K562 (cell line): ENCODE data around the gene WDR45B. TPM values are rescaled to one million over a fixed set of nuclear protein-coding genes. Genes with fewer than 3 reads are reported as not detected.

Experiments used
- ATAC-seq: fragments of 200-7000 bp; cut with Tn5 transposase; 3 replicates; pipeline ENCODE4 v1.9.1; 2020; ENCODE audit warnings: moderate library complexity
- BruUV-seq: library from RNA; stranded (reverse); fragments of 400-500 nt; replicated peaks from 2 replicates; lab custom pipeline; 2021; lab: Mats Ljungman, UMichigan
- CTCF ChIA-PET: fragments of 300-600 bp; formaldehyde crosslinking; extraction: SDS; loops from one replicate; lab custom pipeline; 2021; ENCODE audit warnings: low intra/inter-chr PET ratio; lab: Yijun Ruan, JAX
- POLR2A ChIA-PET: fragments of 300-600, 350-650 bp; sonication (Branson Sonifier 250); formaldehyde crosslinking; extraction: SDS; loops from one replicate; lab custom pipeline; 2021; ENCODE audit warnings: antibody characterized with exemption, inconsistent platforms; lab: Yijun Ruan, JAX
- DNase-seq, 4 experiments: peaks; one replicate each; pipeline versions ENCODE4 v3.0.0 to v3.0.0-alpha.2; 2011 to 2018; ENCODE audit warnings: low spot score in 3 of 4, mixed read lengths in 3 of 4; ENCODE audit errors: extremely low read depth in 1 of 4
- FAIRE-seq: peaks from 2 replicates; lab custom pipeline; 2011; peaks lifted over from hg19 to GRCh38; lab: Jason Lieb, UNC
- H2AFZ ChIP-seq: 2 replicates; pipeline ENCODE4 v1.6.0; 2011; ENCODE audit warnings: low read depth, low read length, control low read depth, inconsistent platforms
- H3K27ac ChIP-seq: fragments of 200-600 bp; 3 replicates; pipeline ENCODE4 v1.8.0; 2011; ENCODE audit warnings: low read depth, mild to moderate bottlenecking, control low read depth, inconsistent platforms, low read length, moderate library complexity, mixed read lengths; ENCODE audit errors: extremely low read depth
- H3K27me3 ChIP-seq, 2 experiments: fragments of 300-600 bp in 1 of 2; 2 replicates in 1 of 2; 3 replicates in 1 of 2; pipeline versions ENCODE4 v1.6.0 to v1.8.0; 2011; ENCODE audit warnings: inconsistent platforms in 2 of 2, low read length in 2 of 2, mild to moderate bottlenecking in 1 of 2, mixed read lengths in 1 of 2, moderate library complexity in 1 of 2; ENCODE audit not compliant: control insufficient read depth in 2 of 2, insufficient read depth in 2 of 2
- H3K36me3 ChIP-seq: fragments of 300-600 bp; 3 replicates; pipeline ENCODE4 v1.8.0; 2011; ENCODE audit warnings: mild to moderate bottlenecking, low read length, inconsistent platforms; ENCODE audit not compliant: control insufficient read depth, insufficient read depth
- H3K4me1 ChIP-seq, 2 experiments: fragments of 200-600 bp in 1 of 2; replicated peaks in 1 of 2; 2 replicates in 1 of 2; 3 replicates in 1 of 2; pipeline versions ENCODE4 v1.5.1 to v1.8.0; 2011; ENCODE audit warnings: inconsistent platforms in 2 of 2, low read length in 2 of 2, mild to moderate bottlenecking in 1 of 2, mixed read lengths in 1 of 2, moderate library complexity in 1 of 2; ENCODE audit not compliant: control insufficient read depth in 2 of 2, insufficient read depth in 2 of 2
- H3K4me2 ChIP-seq: 2 replicates; pipeline ENCODE4 v1.6.1; 2011; ENCODE audit warnings: low read length, control low read depth, inconsistent platforms, mixed read lengths; ENCODE audit not compliant: insufficient read depth
- H3K4me3 ChIP-seq: fragments of 200-600 bp; sonication (generic), shearing (Covaris generic); 2 replicates; pipeline ENCODE4 v1.5.1; 2016; ENCODE audit warnings: control low read depth, inconsistent platforms
- H3K79me2 ChIP-seq: fragments of 200-600 bp; 3 replicates; pipeline ENCODE4 v1.8.0; 2011; ENCODE audit warnings: low read length, inconsistent platforms; ENCODE audit not compliant: control insufficient read depth, insufficient read depth
- H3K9ac ChIP-seq, 2 experiments: 2 replicates each; pipeline versions ENCODE4 v1.6.0 to v1.6.1; 2011; ENCODE audit warnings: low read depth in 2 of 2, low read length in 2 of 2, control low read depth in 1 of 2, inconsistent platforms in 1 of 2, mild to moderate bottlenecking in 1 of 2, mixed read lengths in 1 of 2; ENCODE audit not compliant: insufficient read depth in 1 of 2
- H3K9me1 ChIP-seq: one replicate; pipeline ENCODE4 v1.6.0; 2011; ENCODE audit warnings: inconsistent platforms, mild to moderate bottlenecking, low read length, moderate library complexity; ENCODE audit not compliant: control insufficient read depth, insufficient read depth
- H3K9me3 ChIP-seq: replicated peaks from 2 replicates; pipeline ENCODE4 v1.5.1; 2011; ENCODE audit warnings: low read depth, low read length, inconsistent platforms; ENCODE audit not compliant: control insufficient read depth, insufficient read depth
- H4K20me1 ChIP-seq: replicated peaks from 2 replicates; pipeline ENCODE4 v1.6.1; 2011; ENCODE audit warnings: low read length, inconsistent platforms, mixed read lengths; ENCODE audit not compliant: control insufficient read depth, insufficient read depth
- MTA2 ChIP-seq: fragments of 450-650 bp; IDR thresholded peaks from 2 replicates; pipeline ENCODE4 v1.6.1; 2016; ENCODE audit warnings: low read depth
- POLR3A ChIP-seq: IDR thresholded peaks from 2 replicates; pipeline ENCODE4 v1.6.1; 2011; ENCODE audit warnings: borderline replicate concordance, mild to moderate bottlenecking, moderate library complexity; ENCODE audit not compliant: insufficient read length, insufficient read depth; ENCODE audit errors: extremely low read depth
- ZBTB17 ChIP-seq: fragments of 450-650 bp; formaldehyde crosslinking; IDR thresholded peaks from 2 replicates; pipeline ENCODE4 v1.4.0; 2020; ENCODE audit warnings: mild to moderate bottlenecking
- ZEB2 ChIP-seq: fragments of 450-650 bp; IDR thresholded peaks from 2 replicates; pipeline ENCODE4 v1.6.1; 2016
- ZKSCAN8 ChIP-seq: fragments of 200-800 bp; sonication (Bioruptor generic); IDR thresholded peaks from 2 replicates; pipeline ENCODE4 v1.6.1; 2016; ENCODE audit warnings: missing genetic modification characterization, missing compliant biosample characterization
- ZNF324 ChIP-seq: fragments of 250-450 bp; sonication (Bioruptor Pico); IDR thresholded peaks from 2 replicates; pipeline ENCODE4 v1.4.0; 2020; ENCODE audit warnings: mild to moderate bottlenecking
- WGBS: fragments of 100-300 bp; shearing (Covaris generic); methylation state at CpG from one replicate; pipeline ENCODE4 v1.1.6; 2016; ENCODE audit warnings: low coverage, mixed read lengths; ENCODE audit not compliant: insufficient coverage; ENCODE audit errors: missing lambda C conversion rate; 5-methylcytosine and 5-hydroxymethylcytosine counted together
- in situ Hi-C: fragments of 300-500 bp; cut with MboI; formaldehyde crosslinking; loops from 4 replicates; pipeline ENCODE4 v1.15.0; 2018; ENCODE audit warnings: inconsistent platforms, mixed read lengths
- intact Hi-C: fragments of 100-400 bp; cut with micrococcal nuclease; formaldehyde crosslinking; loops from 2 replicates; pipeline ENCODE4 v1.14.2; 2022
- polyA plus RNA-seq, 8 experiments: library from polyadenylated mRNA; depleted of rRNA in 4 of 8; stranded (reverse) in 5 of 8; unstranded in 3 of 8; fragments of >200 nt; fragmentation: Nextera tagmentation in 2 of 8; fragmentation: Illumina TruSeq in 1 of 8; extraction: Ambion mirVana in 2 of 8; extraction: Trizol in 1 of 8; gene quantifications; 2 replicates each; pipeline versions ENCODE4 v1.2.1 to v1.2.3, GENCODE V29; 2011 to 2014; ENCODE audit warnings: inconsistent platforms in 1 of 8, missing spikeins in 1 of 8
- total RNA-seq, 7 experiments: library from RNA; depleted of rRNA in 6 of 7; stranded (reverse); fragments of >200 nt in 6 of 7; fragmentation: Illumina TruSeq in 2 of 7; extraction: Trizol in 2 of 7; gene quantifications; 2 replicates each; pipeline versions ENCODE4 v1.2.1 to v1.2.3, GENCODE V29; 2011 to 2021; ENCODE audit warnings: low replicate concordance in 1 of 7
- TF ChIP-seq, protein P1 (sequence below): fragments of 250-450 bp; sonication (Bioruptor Pico); IDR thresholded peaks from 2 replicates; pipeline ENCODE4 v1.4.0; 2020; ENCODE audit warnings: mild to moderate bottlenecking, moderate library complexity, borderline replicate concordance
- TF ChIP-seq, protein P2 (sequence below): fragments of 450-650 bp; IDR thresholded peaks from 2 replicates; pipeline ENCODE4 v1.6.1; 2014; ENCODE audit warnings: low read depth, mild to moderate bottlenecking, moderate library complexity, borderline replicate concordance

The WDR45B gene
- total and polyA plus RNA-seq, 9 of the 15 experiments (the other 6 are each of a cell fraction or from before 2014, with no cell fraction given): 0.72 to 74.4 (median 35.9) TPM

DNA sequence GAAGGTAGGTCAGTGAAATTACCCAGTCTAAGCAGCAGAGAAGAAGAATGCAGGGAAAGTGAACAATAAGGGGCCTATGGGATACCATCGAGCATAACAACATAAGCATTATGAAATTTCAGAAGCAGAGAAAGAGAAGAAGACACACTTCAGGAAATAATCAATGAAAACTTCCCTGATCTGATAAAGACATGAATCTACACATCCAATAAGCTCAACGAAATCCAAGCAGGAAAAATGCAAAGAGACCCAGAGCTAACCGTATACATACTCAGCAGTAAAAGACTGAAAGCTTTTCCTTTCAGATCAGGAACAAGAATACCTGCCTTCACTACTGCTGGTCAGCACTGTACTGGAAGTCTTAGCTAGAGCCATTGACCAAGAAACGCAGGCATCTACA, 38.6 kb downstream of the WDR45B start (continued):
- TF ChIP-seq, protein P1, sequence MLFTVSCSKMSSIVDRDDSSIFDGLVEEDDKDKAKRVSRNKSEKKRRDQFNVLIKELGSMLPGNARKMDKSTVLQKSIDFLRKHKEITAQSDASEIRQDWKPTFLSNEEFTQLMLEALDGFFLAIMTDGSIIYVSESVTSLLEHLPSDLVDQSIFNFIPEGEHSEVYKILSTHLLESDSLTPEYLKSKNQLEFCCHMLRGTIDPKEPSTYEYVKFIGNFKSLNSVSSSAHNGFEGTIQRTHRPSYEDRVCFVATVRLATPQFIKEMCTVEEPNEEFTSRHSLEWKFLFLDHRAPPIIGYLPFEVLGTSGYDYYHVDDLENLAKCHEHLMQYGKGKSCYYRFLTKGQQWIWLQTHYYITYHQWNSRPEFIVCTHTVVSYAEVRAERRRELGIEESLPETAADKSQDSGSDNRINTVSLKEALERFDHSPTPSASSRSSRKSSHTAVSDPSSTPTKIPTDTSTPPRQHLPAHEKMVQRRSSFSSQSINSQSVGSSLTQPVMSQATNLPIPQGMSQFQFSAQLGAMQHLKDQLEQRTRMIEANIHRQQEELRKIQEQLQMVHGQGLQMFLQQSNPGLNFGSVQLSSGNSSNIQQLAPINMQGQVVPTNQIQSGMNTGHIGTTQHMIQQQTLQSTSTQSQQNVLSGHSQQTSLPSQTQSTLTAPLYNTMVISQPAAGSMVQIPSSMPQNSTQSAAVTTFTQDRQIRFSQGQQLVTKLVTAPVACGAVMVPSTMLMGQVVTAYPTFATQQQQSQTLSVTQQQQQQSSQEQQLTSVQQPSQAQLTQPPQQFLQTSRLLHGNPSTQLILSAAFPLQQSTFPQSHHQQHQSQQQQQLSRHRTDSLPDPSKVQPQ (CRISPR knock-in tag): no peak
- no peak for TF ChIP-seq POLR3A
- TF ChIP-seq MTA2: no peak
- no peak for TF ChIP-seq ZBTB17 (CRISPR knock-in tag)
- TF ChIP-seq, all 486 proteins: peak for 0

DNA sequence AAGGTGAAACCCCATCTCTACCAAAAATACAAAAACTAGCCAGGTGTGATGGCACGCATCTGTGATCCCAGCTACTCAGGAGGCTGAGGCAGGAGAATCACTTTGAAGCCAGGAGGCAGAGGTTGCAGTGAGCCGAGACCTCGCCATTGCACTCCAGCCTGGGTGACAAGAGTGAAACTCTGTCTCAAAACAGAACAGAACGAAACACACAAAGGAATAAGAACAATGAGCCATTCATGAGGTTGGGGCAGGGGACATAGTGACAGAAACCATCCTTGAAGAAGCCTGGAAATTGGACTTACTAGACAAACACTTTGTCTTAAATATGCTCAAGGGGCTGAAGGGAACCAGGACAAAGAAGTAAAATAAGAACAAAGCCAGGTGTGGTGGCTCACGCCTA, 39.4 kb downstream of the WDR45B start:
- no peak for ATAC-seq
- POLR2A ChIA-PET: no interaction called here
- no peak for TF ChIP-seq ZEB2
- no peak for TF ChIP-seq ZKSCAN8 (CRISPR knock-in tag)
- no peak for TF ChIP-seq ZNF324 (CRISPR knock-in tag)
- TF ChIP-seq, protein P2, sequence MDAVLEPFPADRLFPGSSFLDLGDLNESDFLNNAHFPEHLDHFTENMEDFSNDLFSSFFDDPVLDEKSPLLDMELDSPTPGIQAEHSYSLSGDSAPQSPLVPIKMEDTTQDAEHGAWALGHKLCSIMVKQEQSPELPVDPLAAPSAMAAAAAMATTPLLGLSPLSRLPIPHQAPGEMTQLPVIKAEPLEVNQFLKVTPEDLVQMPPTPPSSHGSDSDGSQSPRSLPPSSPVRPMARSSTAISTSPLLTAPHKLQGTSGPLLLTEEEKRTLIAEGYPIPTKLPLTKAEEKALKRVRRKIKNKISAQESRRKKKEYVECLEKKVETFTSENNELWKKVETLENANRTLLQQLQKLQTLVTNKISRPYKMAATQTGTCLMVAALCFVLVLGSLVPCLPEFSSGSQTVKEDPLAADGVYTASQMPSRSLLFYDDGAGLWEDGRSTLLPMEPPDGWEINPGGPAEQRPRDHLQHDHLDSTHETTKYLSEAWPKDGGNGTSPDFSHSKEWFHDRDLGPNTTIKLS: no peak

More for the DNA sequence above, 39.4 kb downstream of the WDR45B start:
- 75% methylated on average over 5 of the region's 5 CpGs for WGBS
- H3K4me3 ChIP-seq: no peak overlapping the region
- no peaks in the 10 kb centered on the region for H4K20me1 ChIP-seq
- no peak overlapping the region for H3K4me2 ChIP-seq
- no peaks in the 10 kb centered on the region for H3K79me2 ChIP-seq
- no peak overlapping the region for H3K27ac ChIP-seq
- no peaks in the 10 kb centered on the region for H3K9me1 ChIP-seq
- H3K4me1 ChIP-seq: peaks cover 9 to 22% of the 10 kb centered on the region in 2 experiments
- H3K9ac ChIP-seq: no peak overlapping the region
- H2AFZ ChIP-seq: no peak overlapping the region
- FAIRE-seq (no peak), DNase-seq (no peak)
- intact Hi-C loops: no loop called here
- peaks cover 34% of the 10 kb centered on the region; the same call in 2 of the 3 replicates for H3K36me3 ChIP-seq
- no TSS peak for BruUV-seq
- in situ Hi-C loops: no loop called here
- peaks cover 2% of the 10 kb centered on the region; the same call in 1 of the 2 replicates for H3K9me3 ChIP-seq
- CTCF ChIA-PET: no interaction called here
- H3K27me3 ChIP-seq: no peaks in the 10 kb centered on the region
